ENCODE data around the gene C1orf185. TPM values are rescaled to one million over a fixed set of nuclear protein-coding genes. Genes with fewer than 3 reads are reported as not detected.
"Not testable (repeated sequence)": the region's sequence is repeated elsewhere in the genome, so short reads cannot be mapped to it uniquely, and the experiment has no call there.

Gene C1orf185
- total RNA-seq, 1 donor from 2014 or later, result not detected

GRCh38 chr1:51168936-51169335 lies 66.9 kb downstream of the C1orf185 start:
- no peaks in the 10 kb centered on the region for H3K36me3 Mint-ChIP-seq (ENCODE audit: unreplicated experiment)
- peaks cover 19% of the 10 kb centered on the region for H3K27me3 Mint-ChIP-seq (ENCODE audit: unreplicated experiment)

GRCh38 chr1:51170342-51170741 lies 68.3 kb downstream of the C1orf185 start:
- no peak overlapping the region for H3K4me3 Mint-ChIP-seq (ENCODE audit: unreplicated experiment)
- DNase-seq (ENCODE audit: extremely low spot score, unreplicated experiment), result no peak
- TF ChIP-seq, protein P1, sequence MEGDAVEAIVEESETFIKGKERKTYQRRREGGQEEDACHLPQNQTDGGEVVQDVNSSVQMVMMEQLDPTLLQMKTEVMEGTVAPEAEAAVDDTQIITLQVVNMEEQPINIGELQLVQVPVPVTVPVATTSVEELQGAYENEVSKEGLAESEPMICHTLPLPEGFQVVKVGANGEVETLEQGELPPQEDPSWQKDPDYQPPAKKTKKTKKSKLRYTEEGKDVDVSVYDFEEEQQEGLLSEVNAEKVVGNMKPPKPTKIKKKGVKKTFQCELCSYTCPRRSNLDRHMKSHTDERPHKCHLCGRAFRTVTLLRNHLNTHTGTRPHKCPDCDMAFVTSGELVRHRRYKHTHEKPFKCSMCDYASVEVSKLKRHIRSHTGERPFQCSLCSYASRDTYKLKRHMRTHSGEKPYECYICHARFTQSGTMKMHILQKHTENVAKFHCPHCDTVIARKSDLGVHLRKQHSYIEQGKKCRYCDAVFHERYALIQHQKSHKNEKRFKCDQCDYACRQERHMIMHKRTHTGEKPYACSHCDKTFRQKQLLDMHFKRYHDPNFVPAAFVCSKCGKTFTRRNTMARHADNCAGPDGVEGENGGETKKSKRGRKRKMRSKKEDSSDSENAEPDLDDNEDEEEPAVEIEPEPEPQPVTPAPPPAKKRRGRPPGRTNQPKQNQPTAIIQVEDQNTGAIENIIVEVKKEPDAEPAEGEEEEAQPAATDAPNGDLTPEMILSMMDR (IDR thresholded peaks at IDR 0.05), result no peak
- peaks cover 20% of the 10 kb centered on the region for H3K27me3 Mint-ChIP-seq (ENCODE audit: unreplicated experiment)
- H3K27ac Mint-ChIP-seq (ENCODE audit: unreplicated experiment), result no peak overlapping the region
- no peaks in the 10 kb centered on the region for H3K9me3 Mint-ChIP-seq (ENCODE audit: unreplicated experiment)
- H3K36me3 Mint-ChIP-seq (ENCODE audit: unreplicated experiment), result no peaks in the 10 kb centered on the region
- no peaks in the 10 kb centered on the region for H3K4me1 Mint-ChIP-seq (ENCODE audit: unreplicated experiment)

More at GRCh38 chr1:51168936-51169335, 66.9 kb downstream of the C1orf185 start:
- H3K4me3 Mint-ChIP-seq (ENCODE audit: unreplicated experiment), result no peak overlapping the region
- no peak for DNase-seq (ENCODE audit: extremely low spot score, unreplicated experiment)
- no peaks in the 10 kb centered on the region for H3K9me3 Mint-ChIP-seq (ENCODE audit: unreplicated experiment)
- TF ChIP-seq, protein P1 (IDR thresholded peaks at IDR 0.05), result no peak
- no peak overlapping the region for H3K27ac Mint-ChIP-seq (ENCODE audit: unreplicated experiment)
- no peaks in the 10 kb centered on the region for H3K4me1 Mint-ChIP-seq (ENCODE audit: unreplicated experiment)

GRCh38 chr1:51172811-51173210 lies 70.8 kb downstream of the C1orf185 start:
- peaks cover 33% of the 10 kb centered on the region for H3K27me3 Mint-ChIP-seq (ENCODE audit: unreplicated experiment)
- no peaks in the 10 kb centered on the region for H3K36me3 Mint-ChIP-seq (ENCODE audit: unreplicated experiment)
- no peak for DNase-seq (ENCODE audit: extremely low spot score, unreplicated experiment)
- TF ChIP-seq, protein P1 (IDR thresholded peaks at IDR 0.05), result no peak
- no peaks in the 10 kb centered on the region for H3K9me3 Mint-ChIP-seq (ENCODE audit: unreplicated experiment)
- H3K27ac Mint-ChIP-seq (ENCODE audit: unreplicated experiment), result no peak overlapping the region
- H3K4me1 Mint-ChIP-seq (ENCODE audit: unreplicated experiment), result no peaks in the 10 kb centered on the region
- no peak overlapping the region for H3K4me3 Mint-ChIP-seq (ENCODE audit: unreplicated experiment)

GRCh38 chr1:51175278-51175677 lies 73.2 kb downstream of the C1orf185 start:
- Mint-ChIP-seq H3K36me3 (ENCODE audit: unreplicated experiment) (no peaks in the 10 kb centered on the region), H3K4me3 (ENCODE audit: unreplicated experiment) (no peak overlapping the region), H3K4me1 (ENCODE audit: unreplicated experiment) (no peaks in the 10 kb centered on the region), H3K9me3 (ENCODE audit: unreplicated experiment) (no peaks in the 10 kb centered on the region), H3K27ac (ENCODE audit: unreplicated experiment) (no peak overlapping the region), H3K27me3 (ENCODE audit: unreplicated experiment) (peaks cover 39% of the 10 kb centered on the region)
- DNase-seq (ENCODE audit: extremely low spot score, unreplicated experiment), result no peak
- TF ChIP-seq, protein P1 (IDR thresholded peaks at IDR 0.05), result no peak

GRCh38 chr1:51177988-51178387 lies 76.0 kb downstream of the C1orf185 start:
- not testable (repeated sequence) for H3K4me3 Mint-ChIP-seq (ENCODE audit: unreplicated experiment); DNase-seq (ENCODE audit: extremely low spot score, unreplicated experiment); H3K9me3 Mint-ChIP-seq (ENCODE audit: unreplicated experiment); H3K4me1 Mint-ChIP-seq (ENCODE audit: unreplicated experiment); H3K36me3 Mint-ChIP-seq (ENCODE audit: unreplicated experiment); H3K27ac Mint-ChIP-seq (ENCODE audit: unreplicated experiment)
- H3K27me3 Mint-ChIP-seq (ENCODE audit: unreplicated experiment), result peaks cover 51% of the 10 kb centered on the region

DNA sequence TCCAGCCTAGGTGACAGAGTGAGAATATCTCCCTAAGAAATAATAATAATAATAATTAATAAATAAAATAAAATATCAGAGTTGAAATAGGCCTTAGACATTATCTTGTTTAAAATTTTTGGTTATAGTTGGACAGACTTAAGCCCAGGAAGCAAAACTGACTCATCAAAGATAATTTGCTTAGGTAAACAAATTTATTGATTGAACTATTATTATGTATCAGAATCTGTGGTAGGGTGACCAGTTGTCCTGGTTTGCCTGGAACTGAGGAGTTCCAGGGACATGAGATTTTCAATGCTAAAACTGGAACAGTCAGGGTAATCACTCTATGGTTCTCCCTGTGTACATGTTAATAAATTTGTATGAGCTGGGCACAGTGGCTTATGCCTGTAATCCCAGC lies 86.2 kb downstream of the C1orf185 start:
- DNase-seq (ENCODE audit: extremely low spot score, unreplicated experiment), result no peak
- H3K9me3 Mint-ChIP-seq (ENCODE audit: unreplicated experiment), result no peaks in the 10 kb centered on the region
- no peaks in the 10 kb centered on the region for H3K4me1 Mint-ChIP-seq (ENCODE audit: unreplicated experiment)
- H3K36me3 Mint-ChIP-seq (ENCODE audit: unreplicated experiment), result no peaks in the 10 kb centered on the region
- no peak overlapping the region for H3K4me3 Mint-ChIP-seq (ENCODE audit: unreplicated experiment)
- peaks cover 19% of the 10 kb centered on the region for H3K27me3 Mint-ChIP-seq (ENCODE audit: unreplicated experiment)
- TF ChIP-seq, protein P1 (IDR thresholded peaks at IDR 0.05), result no peak
- no peak overlapping the region for H3K27ac Mint-ChIP-seq (ENCODE audit: unreplicated experiment)
